Spleen (tissue), 7 donors: ENCODE results near the gene SYCE3.

ENCODE experiments used
- POLR2AphosphoS5 ChIP-seq, 3 donors: sonication (generic); formaldehyde crosslinking; IDR thresholded peaks; one replicate each; pipeline ENCODE4 v1.5.1; 2017; ENCODE audit warnings: antibody characterized with exemption in 3 of 3
- TF ChIP-seq, protein P1 (sequence below), 11 experiments: fragments of 200-600 bp in 7 of 11; fragments of 450-650 bp in 4 of 11; sonication (generic) in 4 of 11; IDR thresholded peaks in 8 of 11; conservative IDR thresholded peaks in 3 of 11; 1 replicate in 7 of 11; 2 replicates in 4 of 11; pipeline versions ENCODE4 v1.4.0 to v1.8.0; 2016 to 2021; ENCODE audit warnings: antibody characterized with exemption in 11 of 11, inconsistent platforms in 4 of 11, mild to moderate bottlenecking in 1 of 11
- donor health status: DM: no; HTN: no; CAD: no; lungs with moderate emphysema.
- donor health status: DM: no; HTN: no; CAD: no.
- donor health status: DM: no; HTN: no; CAD: no.

DNA sequence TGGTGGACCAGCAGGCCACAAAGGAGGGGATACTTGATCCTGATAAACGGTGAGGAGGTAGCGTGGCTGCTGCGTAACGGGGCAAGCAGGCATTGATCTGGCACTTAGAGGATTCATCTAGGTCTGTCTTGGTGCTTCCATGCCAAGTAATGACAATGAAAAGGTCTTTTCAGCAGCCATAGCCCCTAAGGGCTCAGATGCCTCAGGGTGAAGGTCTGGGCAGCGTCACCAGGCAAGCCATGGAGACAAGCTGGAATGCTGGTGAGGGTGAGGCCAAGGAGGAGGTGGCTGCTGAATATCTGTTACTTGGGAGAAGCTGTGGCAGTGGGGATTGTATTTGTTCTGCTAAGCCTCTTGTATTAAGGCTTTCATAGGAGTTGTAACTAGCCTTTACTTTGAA is 24.7 kb upstream of the SYCE3 start:
- TF ChIP-seq, protein P1, sequence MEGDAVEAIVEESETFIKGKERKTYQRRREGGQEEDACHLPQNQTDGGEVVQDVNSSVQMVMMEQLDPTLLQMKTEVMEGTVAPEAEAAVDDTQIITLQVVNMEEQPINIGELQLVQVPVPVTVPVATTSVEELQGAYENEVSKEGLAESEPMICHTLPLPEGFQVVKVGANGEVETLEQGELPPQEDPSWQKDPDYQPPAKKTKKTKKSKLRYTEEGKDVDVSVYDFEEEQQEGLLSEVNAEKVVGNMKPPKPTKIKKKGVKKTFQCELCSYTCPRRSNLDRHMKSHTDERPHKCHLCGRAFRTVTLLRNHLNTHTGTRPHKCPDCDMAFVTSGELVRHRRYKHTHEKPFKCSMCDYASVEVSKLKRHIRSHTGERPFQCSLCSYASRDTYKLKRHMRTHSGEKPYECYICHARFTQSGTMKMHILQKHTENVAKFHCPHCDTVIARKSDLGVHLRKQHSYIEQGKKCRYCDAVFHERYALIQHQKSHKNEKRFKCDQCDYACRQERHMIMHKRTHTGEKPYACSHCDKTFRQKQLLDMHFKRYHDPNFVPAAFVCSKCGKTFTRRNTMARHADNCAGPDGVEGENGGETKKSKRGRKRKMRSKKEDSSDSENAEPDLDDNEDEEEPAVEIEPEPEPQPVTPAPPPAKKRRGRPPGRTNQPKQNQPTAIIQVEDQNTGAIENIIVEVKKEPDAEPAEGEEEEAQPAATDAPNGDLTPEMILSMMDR (IDR thresholded peaks at IDR 0.05 in 8 of 11, conservative IDR thresholded peaks at IDR 0.05 in 3 of 11), result no peak
- TF ChIP-seq POLR2AphosphoS5 (IDR thresholded peaks at IDR 0.05), result no peak
